Suppressor macrophage (primary cell): ENCODE data around the gene NCAN.
"Not testable (repeated sequence)": the region's sequence is repeated elsewhere in the genome, so short reads cannot be mapped to it uniquely, and the experiment has no call there.

Experiments
- DNase-seq, 4 experiments: peaks; one replicate each; pipeline ENCODE4 v3.0.0-alpha.2; 2020 to 2022

The NCAN gene

GRCh38 chr19:19224852-19225494 lies 13.2 kb downstream of the NCAN start:
- DNase-seq = peak; percentile 72 to 89 (median 80)

DNA sequence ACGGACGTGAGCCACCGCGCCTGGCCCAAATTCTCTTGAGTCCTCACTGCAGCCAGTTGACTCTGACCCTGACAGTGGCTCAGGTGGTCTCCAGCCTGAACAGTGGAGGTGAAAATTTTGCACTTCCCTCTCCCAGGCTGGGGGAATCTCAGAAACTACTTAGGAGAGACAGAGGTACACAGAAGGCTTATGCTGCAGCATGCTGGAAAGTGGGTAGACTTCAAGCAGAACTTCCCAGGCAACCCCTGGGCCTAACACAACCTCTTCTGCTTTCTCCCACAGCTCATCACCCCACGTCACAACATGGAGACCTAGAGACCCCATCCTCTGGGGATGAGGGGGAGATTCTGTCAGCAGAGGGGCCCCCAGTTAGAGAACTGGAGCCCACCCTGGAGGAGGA lies 14.4 kb downstream of the NCAN start:
- no peak for DNase-seq

DNA sequence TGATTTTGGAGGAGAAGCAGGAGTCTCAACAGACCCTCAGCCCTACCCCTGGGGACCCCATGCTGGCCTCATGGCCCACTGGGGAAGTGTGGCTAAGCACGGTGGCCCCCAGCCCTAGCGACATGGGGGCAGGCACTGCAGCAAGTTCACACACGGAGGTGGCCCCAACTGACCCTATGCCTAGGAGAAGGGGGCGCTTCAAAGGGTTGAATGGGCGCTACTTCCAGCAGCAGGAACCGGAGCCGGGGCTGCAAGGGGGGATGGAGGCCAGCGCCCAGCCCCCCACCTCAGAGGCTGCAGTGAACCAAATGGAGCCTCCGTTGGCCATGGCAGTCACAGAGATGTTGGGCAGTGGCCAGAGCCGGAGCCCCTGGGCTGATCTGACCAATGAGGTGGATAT lies 14.9 kb downstream of the NCAN start:
- no peak for DNase-seq

GRCh38 chr19:19227217-19227616 lies 15.5 kb downstream of the NCAN start:
- DNase-seq = no peak

DNA sequence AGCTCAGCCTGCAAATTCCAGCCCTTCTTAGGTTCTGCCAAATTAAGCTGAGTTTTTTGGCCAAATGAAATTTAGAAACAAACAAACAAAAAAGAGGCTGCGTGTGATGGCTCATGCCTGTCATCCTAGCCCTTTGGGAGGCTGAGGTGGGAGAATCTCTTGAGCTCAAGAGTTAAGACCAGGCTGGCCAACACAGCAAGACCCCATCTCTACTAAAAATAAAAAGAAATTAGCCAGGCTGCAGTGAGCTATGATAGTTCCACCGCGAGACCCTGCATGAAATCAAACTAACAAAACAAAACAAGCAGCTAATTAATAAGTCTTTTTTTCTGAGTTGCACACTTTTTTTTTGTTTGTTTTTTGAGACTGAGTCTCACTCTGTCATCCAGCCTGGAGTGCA lies 17.9 kb downstream of the NCAN start:
- no peak for DNase-seq

GRCh38 chr19:19230999-19231398 lies 19.2 kb downstream of the NCAN start:
- no peak for DNase-seq

GRCh38 chr19:19232261-19232721 lies 20.5 kb downstream of the NCAN start:
- DNase-seq = no peak

GRCh38 chr19:19234220-19234816 lies 22.6 kb downstream of the NCAN start:
- no peak for DNase-seq

GRCh38 chr19:19236173-19236572 lies 24.4 kb downstream of the NCAN start:
- DNase-seq = no peak

GRCh38 chr19:19238126-19238894 lies 26.6 kb downstream of the NCAN start:
- DNase-seq = no peak

DNA sequence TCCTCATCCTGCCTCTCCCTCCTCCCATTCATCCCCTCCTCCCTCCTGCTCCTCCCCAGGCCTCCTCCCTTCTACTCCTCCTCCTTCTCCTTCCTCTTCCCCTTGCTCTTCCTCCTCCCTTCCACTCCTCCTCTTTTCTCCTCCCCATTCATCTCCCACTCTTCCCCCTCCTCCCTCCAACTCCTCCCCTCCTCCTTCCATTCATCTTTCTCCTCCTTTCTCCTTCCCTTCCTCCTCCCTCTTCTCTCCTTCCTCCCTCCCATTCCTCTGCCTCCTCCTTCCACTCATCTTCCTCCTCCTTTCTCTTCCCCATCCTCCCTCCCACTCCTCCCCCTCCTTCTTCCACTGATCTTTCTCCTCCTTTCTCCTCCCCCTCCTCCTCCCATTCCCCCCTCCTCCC lies 27.9 kb downstream of the NCAN start:
- DNase-seq = no peak

GRCh38 chr19:19240476-19240875 lies 28.7 kb downstream of the NCAN start:
- no peak for DNase-seq

- no peak for DNase-seq
These were observed 38.5 kb downstream of the NCAN start for GRCh38 chr19:19250196-19250801.

GRCh38 chr19:19253409-19253808 lies 41.7 kb downstream of the NCAN start:
- not testable (repeated sequence) for DNase-seq

GRCh38 chr19:19256072-19256969 lies 44.6 kb downstream of the NCAN start:
- peak; percentile 40 to 68 (median 56) for DNase-seq

DNA sequence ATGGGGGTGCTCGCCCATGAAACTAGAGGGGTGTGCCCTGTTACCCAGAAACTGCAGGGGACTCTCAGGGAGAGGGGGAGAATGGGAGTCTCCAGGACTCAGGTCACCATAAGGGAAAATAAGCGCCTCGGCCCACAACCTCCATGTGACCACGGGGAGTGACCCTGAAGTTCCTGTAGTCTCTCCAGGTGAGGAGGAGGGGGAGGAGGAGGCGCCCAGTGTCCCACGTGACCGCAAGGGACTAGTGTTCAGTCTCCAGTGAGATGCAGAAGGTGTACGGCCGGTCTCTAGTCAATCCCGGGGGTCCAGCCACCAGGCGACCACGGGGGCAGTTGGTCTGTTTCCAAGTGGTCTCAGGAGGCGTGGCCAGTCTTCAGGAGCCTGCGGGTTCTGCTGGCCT lies 45.4 kb downstream of the NCAN start:
- DNase-seq = no peak

- DNase-seq = no peak
These were observed 46.3 kb downstream of the NCAN start for GRCh38 chr19:19257836-19258588.

DNA sequence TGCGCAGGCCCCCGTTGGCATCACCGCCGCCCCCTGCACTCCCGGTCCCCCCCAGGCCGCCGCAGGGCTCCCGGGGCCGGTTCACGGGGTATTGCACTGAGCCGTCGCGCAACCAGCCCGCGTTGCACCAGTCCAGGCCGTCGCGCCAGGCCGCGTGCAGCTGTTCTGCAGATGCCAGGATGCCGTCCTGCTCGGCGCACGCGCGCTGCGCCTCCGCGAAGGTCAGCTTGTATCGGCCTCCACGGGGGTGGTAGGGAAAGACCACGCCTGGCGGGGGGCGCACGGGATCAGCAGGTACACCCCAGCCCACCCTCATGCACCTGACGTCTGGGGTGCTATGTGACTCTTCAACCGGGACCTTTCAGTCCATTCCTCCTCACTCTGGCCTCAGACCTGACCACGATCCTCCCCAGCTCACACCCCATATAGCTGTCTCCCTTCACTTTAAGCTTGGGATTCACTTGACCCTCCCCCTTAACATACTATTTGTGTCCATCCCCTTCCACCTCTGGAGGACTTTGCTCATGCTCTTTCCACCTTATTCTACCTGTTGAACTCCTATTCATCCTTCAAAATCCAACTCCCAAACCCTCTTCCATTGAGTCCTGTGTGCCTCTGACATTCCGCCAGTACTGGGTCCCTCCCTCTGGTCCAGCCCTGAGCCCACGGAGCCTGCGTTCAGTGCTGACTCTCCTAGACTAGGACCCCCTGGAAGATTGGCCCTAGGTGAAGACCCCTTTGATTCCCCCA lies 47.0 kb downstream of the NCAN start:
- no peak for DNase-seq

DNA sequence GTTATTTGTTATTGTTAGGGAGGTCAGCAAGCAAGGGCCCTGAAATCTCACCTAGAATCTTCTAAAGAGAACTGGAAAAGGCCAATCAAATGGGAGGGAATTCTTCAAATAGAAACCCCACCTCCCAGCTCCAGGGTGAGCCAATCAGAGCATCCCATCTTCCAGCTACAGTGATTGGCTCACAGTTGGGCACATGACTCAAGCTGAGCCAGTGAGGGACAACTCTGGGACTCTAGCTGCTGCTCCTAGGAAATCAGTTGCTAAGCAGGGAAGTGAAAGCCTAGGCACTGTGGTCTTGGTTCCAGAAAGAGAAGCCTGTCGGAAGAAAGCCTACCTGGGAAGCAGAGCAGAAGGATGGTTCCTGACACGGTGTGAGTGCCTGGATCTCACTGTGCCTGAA lies 48.0 kb downstream of the NCAN start:
- peak; percentile 22 to 57 (median 52) for DNase-seq

- DNase-seq = no peak
These were observed 48.9 kb downstream of the NCAN start for GRCh38 chr19:19260417-19261214.
